K562 (cell line): ENCODE data around the gene DLGAP1.

ENCODE experiments used
- EZH2 ChIP-seq: IDR thresholded peaks from 2 replicates; pipeline ENCODE4 v1.6.1; 2012; ENCODE audit warnings: low read depth, mild to moderate bottlenecking, inconsistent platforms, low read length, borderline replicate concordance
- HCFC1 ChIP-seq: IDR thresholded peaks from 2 replicates; pipeline ENCODE4 v1.6.1; 2012; ENCODE audit warnings: low read depth, low read length, improper control_type of control experiment
- NEUROD1 ChIP-seq: fragments of 150-350 bp; IDR thresholded peaks from 2 replicates; pipeline ENCODE4 v1.6.1; 2014; ENCODE audit warnings: borderline replicate concordance, low read length, low read depth; ENCODE audit not compliant: partially characterized antibody
- TAF1 ChIP-seq: IDR thresholded peaks from 2 replicates; pipeline ENCODE4 v1.6.1; 2011; ENCODE audit warnings: mild to moderate bottlenecking, low read length, moderate library complexity; ENCODE audit not compliant: insufficient read depth, control insufficient read depth, severe bottlenecking; ENCODE audit errors: extremely low read depth
- ZNF12 ChIP-seq: sonication (generic); formaldehyde crosslinking; IDR thresholded peaks from 2 replicates; pipeline ENCODE4 v1.4.0; 2020; ENCODE audit warnings: mild to moderate bottlenecking, missing genetic modification reagents
- ZNF124 ChIP-seq: sonication (generic); formaldehyde crosslinking; IDR thresholded peaks from 2 replicates; pipeline ENCODE4 v1.8.1; 2022; ENCODE audit warnings: missing genetic modification reagents
- ZNF445 ChIP-seq: fragments of 250-450 bp; sonication (Bioruptor Pico); IDR thresholded peaks from 2 replicates; pipeline ENCODE4 v1.4.0; 2020; ENCODE audit warnings: low read depth, mild to moderate bottlenecking, moderate library complexity
- ZNF780A ChIP-seq: fragments of 250-450 bp; sonication (Bioruptor Pico); IDR thresholded peaks from 2 replicates; pipeline ENCODE4 v1.5.0; 2021; ENCODE audit warnings: mild to moderate bottlenecking
- TF ChIP-seq, protein P1 (sequence below), 2 experiments: fragments of 450-650 bp in 1 of 2; sonication (generic) in 1 of 2; formaldehyde crosslinking; conservative IDR thresholded peaks; 2 replicates each; pipeline versions ENCODE4 v1.4.0 to v1.8.1; 2020 to 2022; ENCODE audit warnings: mild to moderate bottlenecking in 1 of 2, missing genetic modification reagents in 1 of 2
- TF ChIP-seq, protein P2 (sequence below): sonication (generic); formaldehyde crosslinking; IDR thresholded peaks from 2 replicates; pipeline ENCODE4 v1.8.0; 2023; ENCODE audit warnings: mild to moderate bottlenecking, missing genetic modification reagents
- TF ChIP-seq, protein P3 (sequence below): fragments of 450-650 bp; IDR thresholded peaks from 2 replicates; pipeline ENCODE4 v1.6.1; 2016; ENCODE audit warnings: antibody characterized with exemption
- TF ChIP-seq, protein P4 (sequence below): fragments of 250-450 bp; sonication (Bioruptor Pico); IDR thresholded peaks from 2 replicates; pipeline ENCODE4 v1.4.0; 2020
- TF ChIP-seq, protein P5 (sequence below): fragments of 250-450 bp; sonication (Bioruptor Pico); IDR thresholded peaks from 2 replicates; pipeline ENCODE4 v1.4.0; 2020
- TF ChIP-seq, protein P6 (sequence below), 2 experiments: fragments of 450-650 bp in 1 of 2; sonication (generic) in 1 of 2; formaldehyde crosslinking in 1 of 2; IDR thresholded peaks in 1 of 2; conservative IDR thresholded peaks in 1 of 2; 2 replicates each; pipeline versions ENCODE4 v1.6.1 to v1.8.1; 2016 to 2023; ENCODE audit warnings: mild to moderate bottlenecking in 2 of 2, moderate library complexity in 2 of 2, inconsistent platforms in 1 of 2, missing genetic modification reagents in 1 of 2

DNA sequence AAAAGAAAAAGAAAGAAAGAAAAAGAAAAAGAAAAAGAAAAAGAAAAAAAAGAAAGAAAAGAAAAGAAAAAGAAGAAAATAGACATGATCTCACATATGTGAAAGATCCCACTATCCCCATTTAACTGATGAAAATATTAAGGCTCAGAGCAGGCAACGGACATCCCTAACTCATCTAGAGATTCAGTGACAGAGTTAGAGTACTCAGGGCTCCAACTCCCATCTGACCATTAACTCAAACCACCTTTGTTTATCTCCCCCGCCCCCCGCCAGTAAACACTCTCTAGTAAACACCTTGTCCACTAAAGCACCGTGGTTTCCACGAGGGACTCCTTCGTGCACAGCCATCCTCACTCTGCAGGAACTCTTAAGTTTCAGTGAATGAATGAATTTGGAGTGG lies 862.2 kb downstream of the DLGAP1 start:
- TF ChIP-seq NEUROD1: no peak
- TF ChIP-seq, protein P1, sequence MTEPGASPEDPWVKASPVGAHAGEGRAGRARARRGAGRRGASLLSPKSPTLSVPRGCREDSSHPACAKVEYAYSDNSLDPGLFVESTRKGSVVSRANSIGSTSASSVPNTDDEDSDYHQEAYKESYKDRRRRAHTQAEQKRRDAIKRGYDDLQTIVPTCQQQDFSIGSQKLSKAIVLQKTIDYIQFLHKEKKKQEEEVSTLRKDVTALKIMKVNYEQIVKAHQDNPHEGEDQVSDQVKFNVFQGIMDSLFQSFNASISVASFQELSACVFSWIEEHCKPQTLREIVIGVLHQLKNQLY (CRISPR knock-in tag; conservative IDR thresholded peaks at IDR 0.05): no peak
- TF ChIP-seq, protein P2, sequence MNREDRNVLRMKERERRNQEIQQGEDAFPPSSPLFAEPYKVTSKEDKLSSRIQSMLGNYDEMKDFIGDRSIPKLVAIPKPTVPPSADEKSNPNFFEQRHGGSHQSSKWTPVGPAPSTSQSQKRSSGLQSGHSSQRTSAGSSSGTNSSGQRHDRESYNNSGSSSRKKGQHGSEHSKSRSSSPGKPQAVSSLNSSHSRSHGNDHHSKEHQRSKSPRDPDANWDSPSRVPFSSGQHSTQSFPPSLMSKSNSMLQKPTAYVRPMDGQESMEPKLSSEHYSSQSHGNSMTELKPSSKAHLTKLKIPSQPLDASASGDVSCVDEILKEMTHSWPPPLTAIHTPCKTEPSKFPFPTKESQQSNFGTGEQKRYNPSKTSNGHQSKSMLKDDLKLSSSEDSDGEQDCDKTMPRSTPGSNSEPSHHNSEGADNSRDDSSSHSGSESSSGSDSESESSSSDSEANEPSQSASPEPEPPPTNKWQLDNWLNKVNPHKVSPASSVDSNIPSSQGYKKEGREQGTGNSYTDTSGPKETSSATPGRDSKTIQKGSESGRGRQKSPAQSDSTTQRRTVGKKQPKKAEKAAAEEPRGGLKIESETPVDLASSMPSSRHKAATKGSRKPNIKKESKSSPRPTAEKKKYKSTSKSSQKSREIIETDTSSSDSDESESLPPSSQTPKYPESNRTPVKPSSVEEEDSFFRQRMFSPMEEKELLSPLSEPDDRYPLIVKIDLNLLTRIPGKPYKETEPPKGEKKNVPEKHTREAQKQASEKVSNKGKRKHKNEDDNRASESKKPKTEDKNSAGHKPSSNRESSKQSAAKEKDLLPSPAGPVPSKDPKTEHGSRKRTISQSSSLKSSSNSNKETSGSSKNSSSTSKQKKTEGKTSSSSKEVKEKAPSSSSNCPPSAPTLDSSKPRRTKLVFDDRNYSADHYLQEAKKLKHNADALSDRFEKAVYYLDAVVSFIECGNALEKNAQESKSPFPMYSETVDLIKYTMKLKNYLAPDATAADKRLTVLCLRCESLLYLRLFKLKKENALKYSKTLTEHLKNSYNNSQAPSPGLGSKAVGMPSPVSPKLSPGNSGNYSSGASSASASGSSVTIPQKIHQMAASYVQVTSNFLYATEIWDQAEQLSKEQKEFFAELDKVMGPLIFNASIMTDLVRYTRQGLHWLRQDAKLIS (CRISPR knock-in tag): no peak
- TF ChIP-seq, protein P3, sequence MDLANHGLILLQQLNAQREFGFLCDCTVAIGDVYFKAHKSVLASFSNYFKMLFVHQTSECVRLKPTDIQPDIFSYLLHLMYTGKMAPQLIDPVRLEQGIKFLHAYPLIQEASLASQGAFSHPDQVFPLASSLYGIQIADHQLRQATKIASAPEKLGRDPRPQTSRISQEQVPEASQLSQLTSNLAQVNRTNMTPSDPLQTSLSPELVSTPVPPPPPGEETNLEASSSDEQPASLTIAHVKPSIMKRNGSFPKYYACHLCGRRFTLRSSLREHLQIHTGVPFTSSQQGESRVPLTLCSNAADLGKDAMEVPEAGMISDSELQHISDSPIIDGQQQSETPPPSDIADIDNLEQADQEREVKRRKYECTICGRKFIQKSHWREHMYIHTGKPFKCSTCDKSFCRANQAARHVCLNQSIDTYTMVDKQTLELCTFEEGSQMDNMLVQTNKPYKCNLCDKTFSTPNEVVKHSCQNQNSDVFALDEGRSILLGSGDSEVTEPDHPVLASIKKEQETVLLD: no peak
- no peak for TF ChIP-seq ZNF12 (CRISPR knock-in tag)
- TF ChIP-seq, protein P4, sequence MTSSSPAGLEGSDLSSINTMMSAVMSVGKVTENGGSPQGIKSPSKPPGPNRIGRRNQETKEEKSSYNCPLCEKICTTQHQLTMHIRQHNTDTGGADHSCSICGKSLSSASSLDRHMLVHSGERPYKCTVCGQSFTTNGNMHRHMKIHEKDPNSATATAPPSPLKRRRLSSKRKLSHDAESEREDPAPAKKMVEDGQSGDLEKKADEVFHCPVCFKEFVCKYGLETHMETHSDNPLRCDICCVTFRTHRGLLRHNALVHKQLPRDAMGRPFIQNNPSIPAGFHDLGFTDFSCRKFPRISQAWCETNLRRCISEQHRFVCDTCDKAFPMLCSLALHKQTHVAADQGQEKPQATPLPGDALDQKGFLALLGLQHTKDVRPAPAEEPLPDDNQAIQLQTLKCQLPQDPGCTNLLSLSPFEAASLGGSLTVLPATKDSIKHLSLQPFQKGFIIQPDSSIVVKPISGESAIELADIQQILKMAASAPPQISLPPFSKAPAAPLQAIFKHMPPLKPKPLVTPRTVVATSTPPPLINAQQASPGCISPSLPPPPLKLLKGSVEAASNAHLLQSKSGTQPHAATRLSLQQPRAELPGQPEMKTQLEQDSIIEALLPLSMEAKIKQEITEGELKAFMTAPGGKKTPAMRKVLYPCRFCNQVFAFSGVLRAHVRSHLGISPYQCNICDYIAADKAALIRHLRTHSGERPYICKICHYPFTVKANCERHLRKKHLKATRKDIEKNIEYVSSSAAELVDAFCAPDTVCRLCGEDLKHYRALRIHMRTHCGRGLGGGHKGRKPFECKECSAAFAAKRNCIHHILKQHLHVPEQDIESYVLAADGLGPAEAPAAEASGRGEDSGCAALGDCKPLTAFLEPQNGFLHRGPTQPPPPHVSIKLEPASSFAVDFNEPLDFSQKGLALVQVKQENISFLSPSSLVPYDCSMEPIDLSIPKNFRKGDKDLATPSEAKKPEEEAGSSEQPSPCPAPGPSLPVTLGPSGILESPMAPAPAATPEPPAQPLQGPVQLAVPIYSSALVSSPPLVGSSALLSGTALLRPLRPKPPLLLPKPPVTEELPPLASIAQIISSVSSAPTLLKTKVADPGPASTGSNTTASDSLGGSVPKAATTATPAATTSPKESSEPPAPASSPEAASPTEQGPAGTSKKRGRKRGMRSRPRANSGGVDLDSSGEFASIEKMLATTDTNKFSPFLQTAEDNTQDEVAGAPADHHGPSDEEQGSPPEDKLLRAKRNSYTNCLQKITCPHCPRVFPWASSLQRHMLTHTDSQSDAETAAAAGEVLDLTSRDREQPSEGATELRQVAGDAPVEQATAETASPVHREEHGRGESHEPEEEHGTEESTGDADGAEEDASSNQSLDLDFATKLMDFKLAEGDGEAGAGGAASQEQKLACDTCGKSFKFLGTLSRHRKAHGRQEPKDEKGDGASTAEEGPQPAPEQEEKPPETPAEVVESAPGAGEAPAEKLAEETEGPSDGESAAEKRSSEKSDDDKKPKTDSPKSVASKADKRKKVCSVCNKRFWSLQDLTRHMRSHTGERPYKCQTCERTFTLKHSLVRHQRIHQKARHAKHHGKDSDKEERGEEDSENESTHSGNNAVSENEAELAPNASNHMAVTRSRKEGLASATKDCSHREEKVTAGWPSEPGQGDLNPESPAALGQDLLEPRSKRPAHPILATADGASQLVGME (CRISPR knock-in tag): no peak
- TF ChIP-seq TAF1: no peak
- TF ChIP-seq ZNF445 (CRISPR knock-in tag): no peak
- no peak for TF ChIP-seq ZNF780A (CRISPR knock-in tag)
- no peak for TF ChIP-seq ZNF124 (CRISPR knock-in tag)
- no peak for TF ChIP-seq EZH2
- TF ChIP-seq HCFC1: no peak
- TF ChIP-seq, protein P5, sequence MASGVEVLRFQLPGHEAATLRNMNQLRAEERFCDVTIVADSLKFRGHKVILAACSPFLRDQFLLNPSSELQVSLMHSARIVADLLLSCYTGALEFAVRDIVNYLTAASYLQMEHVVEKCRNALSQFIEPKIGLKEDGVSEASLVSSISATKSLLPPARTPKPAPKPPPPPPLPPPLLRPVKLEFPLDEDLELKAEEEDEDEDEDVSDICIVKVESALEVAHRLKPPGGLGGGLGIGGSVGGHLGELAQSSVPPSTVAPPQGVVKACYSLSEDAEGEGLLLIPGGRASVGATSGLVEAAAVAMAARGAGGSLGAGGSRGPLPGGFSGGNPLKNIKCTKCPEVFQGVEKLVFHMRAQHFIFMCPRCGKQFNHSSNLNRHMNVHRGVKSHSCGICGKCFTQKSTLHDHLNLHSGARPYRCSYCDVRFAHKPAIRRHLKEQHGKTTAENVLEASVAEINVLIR (CRISPR knock-in tag): no peak
- TF ChIP-seq, protein P6, sequence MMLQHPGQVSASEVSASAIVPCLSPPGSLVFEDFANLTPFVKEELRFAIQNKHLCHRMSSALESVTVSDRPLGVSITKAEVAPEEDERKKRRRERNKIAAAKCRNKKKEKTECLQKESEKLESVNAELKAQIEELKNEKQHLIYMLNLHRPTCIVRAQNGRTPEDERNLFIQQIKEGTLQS (IDR thresholded peaks at IDR 0.05): no peak
- TF ChIP-seq, protein P6 (CRISPR knock-in tag; conservative IDR thresholded peaks at IDR 0.05): no peak
